ENCODE results near the gene EMP1. TPM values are rescaled to one million over a fixed set of nuclear protein-coding genes. Genes with fewer than 3 reads are reported as not detected.

The EMP1 gene
- total and polyA plus RNA-seq, 2 of the 8 experiments (the other 6 are each of a cell fraction or from before 2014, with no cell fraction given): 0.17 to 0.65 TPM

DNA sequence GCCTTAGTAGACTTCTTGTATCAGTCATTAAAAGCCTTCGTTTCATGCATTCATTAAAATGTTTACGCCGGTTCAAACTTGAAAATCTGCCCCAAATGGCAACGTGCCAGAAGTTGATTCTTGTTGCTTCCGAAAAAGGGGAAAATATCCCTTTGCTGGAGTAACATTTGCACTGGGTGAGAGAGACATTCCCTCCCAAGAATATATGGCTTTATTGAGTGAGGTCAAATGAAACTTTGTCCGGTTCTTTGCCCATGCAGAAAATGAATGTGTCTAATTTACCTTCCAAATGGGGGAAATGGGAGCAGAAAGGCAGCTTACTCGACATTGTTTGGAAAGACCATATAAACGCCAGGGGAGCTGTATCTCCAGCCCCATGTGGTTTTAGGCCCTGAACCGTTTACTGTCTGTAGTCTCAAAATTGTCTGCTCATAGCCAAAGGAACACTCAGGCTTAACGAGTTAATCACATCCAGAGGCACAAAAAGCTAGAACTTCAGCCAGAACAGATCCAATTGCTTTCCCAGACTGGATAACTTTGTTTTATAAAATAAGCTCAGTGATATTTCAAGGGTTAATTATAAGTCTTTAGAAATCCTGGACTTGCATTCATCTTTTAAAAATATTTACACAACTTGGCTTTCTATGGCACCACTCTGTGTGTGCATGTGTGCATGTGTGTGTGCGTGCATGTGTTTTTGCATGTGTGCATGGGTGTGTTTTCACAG is 2.9 kb upstream of the EMP1 start:
- Histone ChIP-seq H3K4ac (replicated peaks; ENCODE audit: insufficient read length, low read depth, low read length) (no peak overlapping the region), H3K4me3 (ENCODE audit: extremely low read depth in 1 of 4, insufficient read depth in 2 of 4, low read depth in 3 of 4, low read length in 4 of 4) (no peak overlapping the region), H3K27me3 (replicated peaks in 1 of 4; ENCODE audit: control insufficient read depth in 3 of 4, extremely low read depth in 1 of 4, insufficient read depth in 3 of 4, low read length in 3 of 4) (no peaks in the 10 kb centered on the region), H4K5ac (ENCODE audit: insufficient read length, low read depth, low read length) (no peak overlapping the region), H3K27ac (ENCODE audit: low read depth, low read length) (no peak overlapping the region), H3K18ac (ENCODE audit: extremely low read depth, low read length) (no peak overlapping the region), H3K9ac (replicated peaks in 1 of 4; ENCODE audit: extremely low read depth in 1 of 4, low read depth in 3 of 4, low read length in 3 of 4) (no peak overlapping the region), H4K91ac (replicated peaks; ENCODE audit: insufficient read length, low read length) (no peak overlapping the region), H4K8ac (ENCODE audit: extremely low read depth, insufficient read depth, low read length) (no peak overlapping the region), H2AFZ (ENCODE audit: low read length) (no peak overlapping the region), H3K36me3 (ENCODE audit: control insufficient read depth in 2 of 4, insufficient read depth in 4 of 4, low read length in 3 of 4) (no peaks in the 10 kb centered on the region), H2AK5ac (ENCODE audit: low read depth, low read length) (no peak overlapping the region), H2BK20ac (ENCODE audit: low read length) (no peak overlapping the region), H3K79me1 (ENCODE audit: low read depth, low read length) (no peaks in the 10 kb centered on the region), H3K23me2 (ENCODE audit: low read depth, low read length) (no peaks in the 10 kb centered on the region), H3K14ac (ENCODE audit: insufficient read length) (no peak overlapping the region), H4K20me1 (replicated peaks in 1 of 2; ENCODE audit: control insufficient read depth in 1 of 2, insufficient read depth in 2 of 2, low read length in 2 of 2) (no peaks in the 10 kb centered on the region), H2BK12ac (ENCODE audit: low read depth, low read length) (no peak overlapping the region), H3K56ac (replicated peaks; ENCODE audit: insufficient read length, low read depth, low read length) (no peak overlapping the region), H2BK120ac (replicated peaks; ENCODE audit: low read depth, low read length) (no peak overlapping the region), H3K79me2 (ENCODE audit: control insufficient read depth in 1 of 2, insufficient read depth in 2 of 2, low read length in 2 of 2) (no peaks in the 10 kb centered on the region), H2BK5ac (ENCODE audit: low read depth, low read length) (no peak overlapping the region), H3K4me1 (replicated peaks in 1 of 4; ENCODE audit: control insufficient read depth in 3 of 4, insufficient read depth in 4 of 4, low read length in 3 of 4) (peaks cover 0 to 5% (median 1%) of the 10 kb centered on the region in 4 experiments; a peak in 3 of 7 replicates), H2BK15ac (ENCODE audit: low read length) (no peak overlapping the region), H3K9me3 (ENCODE audit: insufficient read depth in 2 of 2, low read depth in 1 of 2, low read length in 1 of 2) (no peaks in the 10 kb centered on the region), H3K4me2 (ENCODE audit: insufficient read depth in 1 of 2, low read depth in 2 of 2, low read length in 2 of 2) (no peak overlapping the region), H3K23ac (ENCODE audit: insufficient read length) (no peak overlapping the region)
- CTCF ChIA-PET (ENCODE audit: partially characterized antibody): interaction anchor here (0.6 to 1.5 kb wide), 7 partner anchors 8 to 213 kb away, joined by 3 to 9 read pairs (median 3); no protein-coding TSS in a partner anchor
- no peak for FAIRE-seq
- 90% methylated on average over 11 of the region's 11 CpGs; no CpG with 5 or more reads in 1 of the 2 experiments for WGBS, 2 experiments (ENCODE audit: extremely low coverage in 1 of 2, insufficient coverage in 1 of 2, insufficient read length in 1 of 2, insufficient replicate concordance in 2 of 2, low coverage in 1 of 2, low lambda C conversion rate in 2 of 2, missing lambda C conversion rate in 1 of 2)
- DNase-seq (ENCODE audit: low read depth in 1 of 2, low spot score in 2 of 2): no peak
- POLR2A ChIA-PET (ENCODE audit: partially characterized antibody): interaction anchor here (1.3 kb wide), 1 partner anchor 105 kb away, joined by 3 read pairs; no protein-coding TSS in a partner anchor
- no peak for TF ChIP-seq CHD2 (IDR thresholded peaks at IDR 0.05; ENCODE audit: low read length)
- TF ChIP-seq SP4 (IDR thresholded peaks at IDR 0.05; ENCODE audit: low read length): no peak
- TF ChIP-seq CREB1 (IDR thresholded peaks at IDR 0.05): no peak
- no peak for TF ChIP-seq YY1 (IDR thresholded peaks at IDR 0.05; ENCODE audit: low read depth, low read length)
- TF ChIP-seq SP2 (IDR thresholded peaks at IDR 0.05; ENCODE audit: low read length): no peak
- TF ChIP-seq SRF (IDR thresholded peaks at IDR 0.05; ENCODE audit: low read depth, low read length): no peak
- TF ChIP-seq GABPA (IDR thresholded peaks at IDR 0.05; ENCODE audit: borderline replicate concordance, insufficient read depth, low read length): no peak
- no peak for TF ChIP-seq CBX5 (IDR thresholded peaks at IDR 0.05; ENCODE audit: low read depth, low read length)
- no peak for TF ChIP-seq RXRA (IDR thresholded peaks at IDR 0.05; ENCODE audit: insufficient read depth, low read depth, low read length)
- no peak for TF ChIP-seq BACH1 (IDR thresholded peaks at IDR 0.05; ENCODE audit: low read length)
- no peak for TF ChIP-seq CHD1 (IDR thresholded peaks at IDR 0.05; ENCODE audit: low read depth, low read length)
- no peak for TF ChIP-seq FOSL1 (IDR thresholded peaks at IDR 0.05; ENCODE audit: insufficient read depth, low read depth, low read length)
- no peak for TF ChIP-seq NRF1 (IDR thresholded peaks at IDR 0.05; ENCODE audit: low read depth, low read length)
- TF ChIP-seq CTBP2 (IDR thresholded peaks at IDR 0.05; ENCODE audit: borderline replicate concordance, insufficient read depth, insufficient read length, low read length): no peak

All from H1 (cell line).